Astrocyte of the cerebellum (primary cell): Measurements from ENCODE around the gene SLC22A17.
"Not testable (repeated sequence)": the region's sequence is repeated elsewhere in the genome, so short reads cannot be mapped to it uniquely, and the experiment has no call there.

ENCODE experiments used
- DNase-seq: peaks from one replicate; pipeline ENCODE4 v3.0.0-alpha.2; 2011; ENCODE audit warnings: low read depth
- H3K4me3 ChIP-seq: 2 replicates; pipeline ENCODE4 v1.5.1; 2011; ENCODE audit warnings: mild to moderate bottlenecking, low read depth, low read length, moderate library complexity
- in situ Hi-C: cut with HindIII; loops from 2 replicates; pipeline ENCODE4 v1.10.0; 2017; ENCODE audit warnings: low sequenced_read_pairs
- TF ChIP-seq, protein P1 (sequence below): IDR thresholded peaks from 2 replicates; pipeline ENCODE4 v1.5.1; 2012; ENCODE audit warnings: low read length, low read depth, moderate library complexity, mild to moderate bottlenecking; ENCODE audit errors: missing control alignments

Gene SLC22A17

DNA sequence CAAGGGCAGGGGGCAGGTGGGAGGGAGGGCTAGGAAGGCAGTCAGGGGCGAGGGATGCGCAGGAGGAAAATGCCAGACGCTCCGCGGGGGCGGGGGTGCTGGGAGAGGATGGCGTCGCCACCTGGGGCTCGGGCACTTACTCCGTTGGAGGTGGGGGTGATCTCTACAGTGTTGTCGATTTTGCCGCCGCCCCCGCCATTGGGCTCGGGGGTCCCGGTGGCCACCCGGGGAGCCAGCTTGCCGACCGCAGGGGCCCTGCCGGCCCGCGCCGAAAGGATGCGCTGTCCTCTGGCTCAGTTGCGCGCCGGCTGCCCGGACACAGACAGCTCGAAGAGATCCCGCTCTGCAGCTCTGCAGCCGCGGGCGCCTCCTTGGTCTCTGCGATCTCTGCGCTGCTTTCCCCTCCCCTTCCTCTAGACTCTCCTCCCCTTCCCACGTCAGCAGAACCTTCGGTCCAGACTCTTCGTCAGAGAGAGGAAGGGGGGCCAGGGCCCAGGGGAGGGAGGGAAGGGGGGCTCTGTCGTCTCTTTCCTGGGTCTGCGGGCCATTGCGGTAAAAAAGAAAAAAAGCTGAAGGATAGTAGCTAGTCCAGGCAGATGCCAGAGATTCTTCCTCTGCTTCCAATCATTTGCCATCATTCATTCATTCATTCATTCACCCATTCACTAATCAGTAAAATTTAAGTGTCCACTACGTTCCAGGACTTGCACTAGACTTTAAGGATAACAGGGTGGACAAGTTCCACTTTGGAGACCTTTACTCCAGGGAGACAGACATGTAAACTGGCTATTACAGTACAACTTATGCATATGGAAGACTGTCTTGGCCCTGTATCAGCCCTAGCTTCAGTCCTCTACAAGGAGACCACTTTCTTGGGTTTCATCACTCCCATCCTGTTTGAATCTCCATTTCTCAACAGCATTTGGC is at the start of gene SLC22A17:
SLC22A17 (minus strand) TSS at position 382 of the 927 bp plus-strand sequence.
- peak within 1 kb of the TSS; percentile 75 for H3K4me3 ChIP-seq
- peak; percentile 81 for DNase-seq
- in situ Hi-C loops = no loop called here
- TF ChIP-seq, protein P1, sequence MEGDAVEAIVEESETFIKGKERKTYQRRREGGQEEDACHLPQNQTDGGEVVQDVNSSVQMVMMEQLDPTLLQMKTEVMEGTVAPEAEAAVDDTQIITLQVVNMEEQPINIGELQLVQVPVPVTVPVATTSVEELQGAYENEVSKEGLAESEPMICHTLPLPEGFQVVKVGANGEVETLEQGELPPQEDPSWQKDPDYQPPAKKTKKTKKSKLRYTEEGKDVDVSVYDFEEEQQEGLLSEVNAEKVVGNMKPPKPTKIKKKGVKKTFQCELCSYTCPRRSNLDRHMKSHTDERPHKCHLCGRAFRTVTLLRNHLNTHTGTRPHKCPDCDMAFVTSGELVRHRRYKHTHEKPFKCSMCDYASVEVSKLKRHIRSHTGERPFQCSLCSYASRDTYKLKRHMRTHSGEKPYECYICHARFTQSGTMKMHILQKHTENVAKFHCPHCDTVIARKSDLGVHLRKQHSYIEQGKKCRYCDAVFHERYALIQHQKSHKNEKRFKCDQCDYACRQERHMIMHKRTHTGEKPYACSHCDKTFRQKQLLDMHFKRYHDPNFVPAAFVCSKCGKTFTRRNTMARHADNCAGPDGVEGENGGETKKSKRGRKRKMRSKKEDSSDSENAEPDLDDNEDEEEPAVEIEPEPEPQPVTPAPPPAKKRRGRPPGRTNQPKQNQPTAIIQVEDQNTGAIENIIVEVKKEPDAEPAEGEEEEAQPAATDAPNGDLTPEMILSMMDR = no peak

DNA sequence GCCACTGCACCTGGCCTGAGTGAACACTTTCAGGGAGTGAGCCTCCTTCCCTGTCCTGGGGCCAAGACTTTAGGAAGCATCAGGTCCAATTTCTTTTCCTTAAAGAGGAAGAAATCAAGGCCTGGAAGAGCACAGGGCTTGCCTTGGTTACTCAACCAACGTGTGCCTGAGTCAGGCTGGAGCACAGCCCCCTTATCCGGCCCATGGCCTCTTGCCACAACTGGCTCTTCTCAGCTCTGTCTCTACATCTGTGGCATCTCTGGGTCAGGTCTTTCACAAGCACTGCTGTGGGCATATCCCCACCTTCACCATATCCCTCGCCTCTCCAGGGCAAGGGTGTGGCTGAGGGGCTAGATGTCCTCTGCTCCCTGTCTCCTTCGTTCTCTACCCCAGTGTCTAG is 48.6 kb upstream of the SLC22A17 start:
- H3K4me3 ChIP-seq = no peak overlapping the region
- TF ChIP-seq, protein P1 = no peak
- DNase-seq = no peak
- in situ Hi-C loops = no loop called here

DNA sequence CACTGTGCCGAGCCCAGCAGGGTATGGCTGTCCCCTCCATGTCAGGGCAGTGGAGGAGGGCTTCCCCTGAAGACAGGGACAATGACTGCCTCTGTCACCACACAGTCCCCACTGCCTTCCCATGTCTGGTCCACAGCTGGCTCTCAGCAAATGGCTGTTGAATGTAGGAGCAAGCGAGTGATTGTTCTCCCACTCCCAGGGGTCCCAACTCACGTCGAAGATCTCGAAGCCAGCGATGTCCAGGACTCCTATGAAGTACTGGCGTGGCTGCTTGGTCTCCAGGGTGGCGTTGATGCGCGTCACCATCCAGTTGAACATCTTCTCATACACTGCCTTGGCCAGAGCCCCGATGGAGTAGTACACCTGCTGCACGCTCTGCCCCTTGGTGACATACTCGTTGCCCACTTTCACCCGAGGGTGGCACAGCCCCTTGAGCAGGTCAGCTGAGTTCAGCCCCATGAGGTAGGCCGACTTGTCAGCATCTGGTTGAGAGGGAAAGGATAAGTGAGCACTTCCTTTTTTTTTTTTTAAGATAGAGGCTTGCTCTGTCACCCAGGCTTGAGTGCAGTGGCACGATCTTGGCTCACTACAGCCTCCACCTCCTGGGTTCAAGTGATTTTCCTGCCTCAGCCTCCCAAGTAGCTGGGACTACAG is 47.9 kb upstream of the SLC22A17 start:
- in situ Hi-C loops, DNase-seq, H3K4me3 ChIP-seq: not testable (repeated sequence)

DNA sequence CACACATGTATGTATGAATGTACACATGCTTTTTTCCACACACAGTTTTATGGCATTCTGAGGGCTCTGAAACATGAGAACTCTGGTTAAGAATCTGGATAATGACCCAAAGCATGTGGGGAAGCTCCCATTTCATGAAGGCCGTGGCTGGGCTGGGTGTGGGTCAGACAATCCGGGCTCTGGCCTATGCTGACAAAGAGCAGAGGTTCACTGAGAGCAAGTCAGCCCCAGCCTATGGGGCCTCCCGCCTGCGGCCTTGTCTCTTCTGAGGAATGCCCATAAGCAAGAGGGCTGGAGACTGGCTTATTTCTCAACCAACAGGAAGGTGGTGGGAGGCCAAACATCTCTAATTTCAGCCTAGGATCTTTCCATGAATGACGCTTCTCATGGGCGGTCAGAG is 46.9 kb upstream of the SLC22A17 start:
- H3K4me3 ChIP-seq = no peak overlapping the region
- TF ChIP-seq, protein P1 = no peak
- no peak for DNase-seq
- in situ Hi-C loops = no loop called here

DNA sequence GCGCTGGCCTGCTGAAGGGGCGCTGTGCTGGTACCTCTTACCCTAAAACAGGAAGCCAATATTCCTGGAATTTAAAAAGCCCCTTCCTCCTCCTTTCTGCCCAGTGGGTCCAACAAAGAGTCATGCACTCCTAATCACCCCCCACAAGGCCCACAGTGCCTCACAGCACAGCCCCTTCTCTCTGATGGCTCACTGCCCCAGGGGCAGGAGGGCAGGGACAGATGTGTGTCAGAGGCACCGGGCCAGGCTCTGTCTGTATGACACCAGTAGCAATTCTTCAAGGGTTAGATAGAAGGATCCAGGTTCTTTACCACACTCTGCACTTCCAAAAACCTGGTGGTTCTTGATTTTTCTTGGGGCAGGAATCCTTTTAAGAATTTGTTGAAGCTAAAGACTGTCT is 46.4 kb upstream of the SLC22A17 start:
- H3K4me3 ChIP-seq = no peak overlapping the region
- TF ChIP-seq, protein P1 = no peak
- no peak for DNase-seq
- in situ Hi-C loops = no loop called here

DNA sequence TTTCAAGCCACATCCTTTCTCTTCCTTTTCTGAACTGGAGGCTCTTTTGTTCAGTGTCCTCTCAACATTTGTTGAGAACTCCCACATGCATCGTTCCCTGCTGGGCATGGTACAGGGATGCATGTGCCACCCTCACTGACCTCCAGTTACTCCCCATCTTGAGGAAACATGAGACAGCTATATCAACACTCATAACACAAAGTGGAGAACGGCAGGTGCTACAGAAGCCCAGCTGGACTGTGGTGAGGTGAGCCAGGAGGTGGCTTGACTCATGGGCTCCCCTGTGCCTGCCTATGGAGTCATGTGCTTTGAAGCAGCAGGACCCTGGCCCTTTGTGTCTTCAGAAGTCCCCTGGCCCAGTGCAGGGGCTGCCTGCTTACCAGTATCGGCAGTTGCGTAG is 45.7 kb upstream of the SLC22A17 start:
- TF ChIP-seq, protein P1 = no peak
- in situ Hi-C loops = no loop called here
- no peak overlapping the region for H3K4me3 ChIP-seq
- no peak for DNase-seq
